ENCODE results near the gene UBTF. TPM values are rescaled to one million over a fixed set of nuclear protein-coding genes. Genes with fewer than 3 reads are reported as not detected.

The UBTF gene
- total and polyA plus RNA-seq, 9 donors, result 29.6 to 128 (median 81.5) TPM

GRCh38 chr17:44220213-44221083 is 973 bp upstream of the UBTF start:
- intact Hi-C loops (cut with DNase I), result loop anchor here in 3 of 4 donors (2.0 to 5.0 kb wide), 3 partner anchors 87 to 107 kb away; partner anchors contain the start of genes SLC25A39 (in 2 of the 3) and RUNDC3A (in 1 of the 3)
- peak; percentile 48 to 74 (median 61) for DNase-seq
- H3K4me3 ChIP-seq, result peak overlapping the region; percentile 94
- no peaks in the 10 kb centered on the region for H3K36me3 ChIP-seq
- WGBS, 3 donors, result 0 to 1% (median 0%) methylated on average over 83 to 108 of the region's 108 CpGs
- H3K9me3 ChIP-seq, result no peaks in the 10 kb centered on the region
- H3K4me1 ChIP-seq (ENCODE audit: insufficient read depth), result peaks cover 20% of the 10 kb centered on the region
- TF ChIP-seq POLR2A (IDR thresholded peaks at IDR 0.05), result no peak
- TF ChIP-seq EP300 (IDR thresholded peaks at IDR 0.05), result no peak
- TF ChIP-seq, protein P1, sequence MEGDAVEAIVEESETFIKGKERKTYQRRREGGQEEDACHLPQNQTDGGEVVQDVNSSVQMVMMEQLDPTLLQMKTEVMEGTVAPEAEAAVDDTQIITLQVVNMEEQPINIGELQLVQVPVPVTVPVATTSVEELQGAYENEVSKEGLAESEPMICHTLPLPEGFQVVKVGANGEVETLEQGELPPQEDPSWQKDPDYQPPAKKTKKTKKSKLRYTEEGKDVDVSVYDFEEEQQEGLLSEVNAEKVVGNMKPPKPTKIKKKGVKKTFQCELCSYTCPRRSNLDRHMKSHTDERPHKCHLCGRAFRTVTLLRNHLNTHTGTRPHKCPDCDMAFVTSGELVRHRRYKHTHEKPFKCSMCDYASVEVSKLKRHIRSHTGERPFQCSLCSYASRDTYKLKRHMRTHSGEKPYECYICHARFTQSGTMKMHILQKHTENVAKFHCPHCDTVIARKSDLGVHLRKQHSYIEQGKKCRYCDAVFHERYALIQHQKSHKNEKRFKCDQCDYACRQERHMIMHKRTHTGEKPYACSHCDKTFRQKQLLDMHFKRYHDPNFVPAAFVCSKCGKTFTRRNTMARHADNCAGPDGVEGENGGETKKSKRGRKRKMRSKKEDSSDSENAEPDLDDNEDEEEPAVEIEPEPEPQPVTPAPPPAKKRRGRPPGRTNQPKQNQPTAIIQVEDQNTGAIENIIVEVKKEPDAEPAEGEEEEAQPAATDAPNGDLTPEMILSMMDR (IDR thresholded peaks at IDR 0.05), result no peak
- no peaks in the 10 kb centered on the region for H3K27me3 ChIP-seq
- H3K27ac ChIP-seq, result peak overlapping the region; percentile 98 to 99

DNA sequence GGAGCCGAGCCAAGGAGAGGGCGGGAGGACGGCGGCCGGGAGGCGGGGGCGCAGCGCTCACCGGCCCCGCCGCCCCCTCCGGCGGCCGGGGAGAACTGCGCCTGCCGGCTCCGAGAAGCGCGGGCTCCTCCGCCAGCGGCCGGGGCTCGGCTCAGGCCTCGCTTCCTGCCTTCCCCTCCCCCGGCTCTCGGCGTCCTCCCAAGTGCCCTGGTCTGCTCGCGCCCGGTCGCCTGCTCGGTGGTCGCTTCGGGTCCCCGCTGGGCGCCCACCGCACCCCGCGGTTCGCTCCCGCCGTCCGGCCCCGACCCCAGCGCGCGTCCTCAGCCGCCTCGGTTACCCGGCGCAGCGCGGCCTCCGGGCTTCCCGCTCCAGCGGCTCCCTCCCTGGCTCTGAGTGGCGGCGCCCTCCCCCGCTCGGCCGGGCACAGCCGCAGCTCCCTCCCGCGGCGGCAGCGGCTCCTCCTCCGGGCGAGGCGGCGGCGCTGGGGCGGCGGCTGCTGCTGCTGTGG is 313 bp downstream of the UBTF start:
- Histone ChIP-seq H3K27me3 (no peaks in the 10 kb centered on the region), H3K4me3 (peak overlapping the region; percentile 94), H3K9me3 (no peaks in the 10 kb centered on the region), H3K36me3 (no peaks in the 10 kb centered on the region), H3K4me1 (ENCODE audit: insufficient read depth) (peaks cover 20% of the 10 kb centered on the region), H3K27ac (peak overlapping the region; percentile 98 to 99)
- WGBS, 3 donors, result 0 to 1% (median 0%) methylated on average over 30 to 73 of the region's 73 CpGs
- intact Hi-C loops (cut with DNase I), result loop anchor here in 1 of 4 donors (2.0 kb wide), 1 partner anchor 106 kb away; the partner anchor contains the start of gene SLC25A39
- TF ChIP-seq EP300 (IDR thresholded peaks at IDR 0.05) (no peak), POLR2A (IDR thresholded peaks at IDR 0.05) (no peak)
- TF ChIP-seq, protein P1 (IDR thresholded peaks at IDR 0.05), result peak in 2 of 3 donors; percentile 79 to 84
- peak; percentile 69 to 87 (median 84) for DNase-seq

- H3K36me3 ChIP-seq, result no peaks in the 10 kb centered on the region
- 0 to 1% (median 1%) methylated on average over 54 to 86 of the region's 89 CpGs for WGBS, 3 donors
- H3K27ac ChIP-seq, result peak overlapping the region; percentile 98 to 99
- peak; percentile 87 to 93 (median 91) for DNase-seq
- no peaks in the 10 kb centered on the region for H3K27me3 ChIP-seq
- intact Hi-C loops (cut with DNase I), result loop anchor here in 1 of 4 donors (2.0 kb wide), 1 partner anchor 106 kb away; the partner anchor contains the start of gene SLC25A39
- H3K9me3 ChIP-seq, result no peaks in the 10 kb centered on the region
- TF ChIP-seq, protein P1 (IDR thresholded peaks at IDR 0.05), result peak; percentile 19 to 90 (median 30)
- TF ChIP-seq EP300 (IDR thresholded peaks at IDR 0.05), result no peak
- TF ChIP-seq POLR2A (IDR thresholded peaks at IDR 0.05), result peak; percentile 45
- peak overlapping the region; percentile 94 for H3K4me3 ChIP-seq
- peaks cover 16% of the 10 kb centered on the region for H3K4me1 ChIP-seq (ENCODE audit: insufficient read depth)
Observed at GRCh38 chr17:44218344-44219107, 949 bp downstream of the UBTF start.

All from ovary (tissue), 9 donors.